GM12873 (cell line): ENCODE results near the gene IL32.

Experiments used
- CTCF ChIP-seq: IDR thresholded peaks from 2 replicates; pipeline ENCODE4 v1.5.1; 2012; ENCODE audit warnings: low read depth, mild to moderate bottlenecking, moderate library complexity, low read length, control low read depth; ENCODE audit not compliant: insufficient read depth; ENCODE audit errors: missing control alignments

IL32 gene

DNA sequence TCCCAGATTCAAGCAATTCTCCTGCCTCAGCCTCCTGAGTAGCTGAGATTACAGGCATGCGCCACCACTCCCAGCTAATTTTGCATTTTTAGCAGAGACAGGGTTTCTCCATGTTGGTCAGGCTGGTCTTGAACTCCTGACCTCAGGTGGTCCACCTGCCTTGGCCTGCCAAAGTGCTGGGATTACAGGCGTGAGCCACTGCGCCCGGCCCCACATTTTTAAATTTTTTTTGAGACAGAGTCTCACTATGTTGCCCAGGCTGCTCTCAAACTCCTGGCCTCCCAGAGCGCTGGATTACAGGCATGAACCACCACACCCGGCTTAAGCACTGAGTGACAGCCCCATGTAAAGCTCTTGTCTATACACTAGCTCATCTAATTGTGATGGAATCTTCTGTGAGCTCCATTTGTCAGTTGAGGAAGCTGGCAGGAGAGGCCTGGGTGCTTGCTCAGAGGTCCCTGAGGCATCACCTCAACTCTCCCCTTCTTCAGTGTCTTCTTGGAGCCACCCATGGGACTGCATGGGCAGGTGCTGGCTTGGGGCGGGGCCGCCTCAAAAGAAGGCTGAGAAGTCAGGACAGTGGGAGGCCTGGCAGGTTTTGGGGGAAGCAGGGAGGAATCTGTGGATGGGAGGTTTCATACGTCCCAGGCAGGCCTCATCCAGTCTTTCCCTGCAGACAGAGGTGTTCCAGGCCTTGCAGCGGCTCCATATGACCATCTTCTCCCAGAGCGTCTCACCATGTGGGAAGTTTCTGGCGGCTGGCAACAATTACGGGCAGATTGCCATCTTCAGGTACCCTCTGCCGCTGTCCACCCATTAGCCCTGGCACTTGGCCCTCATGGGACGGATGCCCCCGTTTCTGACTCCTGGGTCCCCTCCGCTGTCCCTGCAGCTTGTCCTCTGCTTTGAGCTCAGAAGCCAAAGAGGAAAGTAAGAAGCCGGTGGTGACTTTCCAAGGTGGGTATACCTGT is 40.1 kb upstream of the IL32 start:
- TF ChIP-seq CTCF = no peak

GRCh38 chr16:3026003-3026378 is 39.4 kb upstream of the IL32 start:
- TF ChIP-seq CTCF = no peak

GRCh38 chr16:3026609-3027488 is 38.6 kb upstream of the IL32 start:
- no peak for TF ChIP-seq CTCF

DNA sequence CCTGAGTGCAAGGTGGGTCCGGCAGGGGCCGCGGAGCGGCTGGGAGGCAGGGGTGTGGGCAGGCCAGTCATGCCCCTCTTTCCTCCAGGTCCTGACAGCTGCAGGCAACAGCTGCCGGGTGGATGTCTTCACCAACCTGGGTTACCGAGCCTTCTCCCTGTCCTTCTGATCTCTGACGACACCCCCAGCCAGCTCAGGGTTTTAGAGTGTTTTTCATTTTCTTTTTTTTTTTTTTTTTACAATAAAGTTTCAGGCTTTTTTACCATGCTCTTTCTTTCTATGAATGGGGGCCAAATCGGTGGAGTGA is 38.0 kb upstream of the IL32 start:
- no peak for TF ChIP-seq CTCF

DNA sequence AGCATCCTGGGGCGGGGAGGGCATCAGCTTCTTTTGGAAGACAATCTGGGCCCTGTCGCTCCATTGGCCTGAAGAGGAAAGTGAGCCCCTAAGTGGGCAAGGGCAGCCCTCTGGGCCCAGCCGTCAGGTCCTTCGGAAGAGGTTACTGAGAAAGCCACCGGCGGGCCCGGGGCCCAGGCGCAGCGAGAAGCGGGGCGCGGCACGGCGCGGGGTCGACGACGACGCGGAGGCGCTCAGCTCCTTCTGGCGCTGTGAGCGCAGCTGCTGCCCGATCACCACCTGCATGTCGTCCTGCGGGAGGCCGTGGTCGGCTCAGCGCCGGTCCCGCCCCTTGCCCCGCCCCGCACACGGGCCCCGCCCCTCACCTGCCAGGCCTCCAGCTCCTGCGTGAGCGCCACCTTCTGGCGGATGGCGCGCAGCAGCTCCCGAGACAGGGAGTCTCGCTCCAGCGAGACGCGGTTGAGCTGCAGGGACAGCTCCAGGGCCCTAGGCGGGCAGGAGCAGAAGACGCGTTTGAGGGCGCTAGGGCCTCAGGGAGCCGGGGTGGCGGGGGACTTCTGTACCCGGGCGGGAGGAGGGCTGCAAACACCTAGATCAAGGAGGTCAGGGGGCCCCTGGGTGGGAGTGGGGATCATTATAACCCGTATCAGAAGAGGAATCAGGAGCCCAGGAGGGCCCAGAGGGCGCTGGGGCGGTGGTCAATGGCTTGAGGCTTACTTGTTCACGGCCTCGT is 37.3 kb upstream of the IL32 start:
- peak; percentile 86 for TF ChIP-seq CTCF

GRCh38 chr16:3028716-3029319 is 36.6 kb upstream of the IL32 start:
- TF ChIP-seq CTCF = no peak
